Astrocyte (in vitro differentiated cells and primary cell): ENCODE data around the gene UGT1A3.

Source experiments
- EZH2 ChIP-seq: IDR thresholded peaks from 2 replicates; pipeline ENCODE4 v1.6.1; 2012; ENCODE audit warnings: mild to moderate bottlenecking, low read length, inconsistent platforms; ENCODE audit not compliant: insufficient read depth
- TF ChIP-seq, protein P1 (sequence below): IDR thresholded peaks from 2 replicates; pipeline ENCODE4 v1.5.1; 2011; ENCODE audit warnings: low read depth, mild to moderate bottlenecking, inconsistent platforms, low read length, moderate library complexity; ENCODE audit not compliant: insufficient read depth

GRCh38 chr2:233746475-233747282, 17.8 kb downstream of the UGT1A3 start:
- TF ChIP-seq, protein P1, sequence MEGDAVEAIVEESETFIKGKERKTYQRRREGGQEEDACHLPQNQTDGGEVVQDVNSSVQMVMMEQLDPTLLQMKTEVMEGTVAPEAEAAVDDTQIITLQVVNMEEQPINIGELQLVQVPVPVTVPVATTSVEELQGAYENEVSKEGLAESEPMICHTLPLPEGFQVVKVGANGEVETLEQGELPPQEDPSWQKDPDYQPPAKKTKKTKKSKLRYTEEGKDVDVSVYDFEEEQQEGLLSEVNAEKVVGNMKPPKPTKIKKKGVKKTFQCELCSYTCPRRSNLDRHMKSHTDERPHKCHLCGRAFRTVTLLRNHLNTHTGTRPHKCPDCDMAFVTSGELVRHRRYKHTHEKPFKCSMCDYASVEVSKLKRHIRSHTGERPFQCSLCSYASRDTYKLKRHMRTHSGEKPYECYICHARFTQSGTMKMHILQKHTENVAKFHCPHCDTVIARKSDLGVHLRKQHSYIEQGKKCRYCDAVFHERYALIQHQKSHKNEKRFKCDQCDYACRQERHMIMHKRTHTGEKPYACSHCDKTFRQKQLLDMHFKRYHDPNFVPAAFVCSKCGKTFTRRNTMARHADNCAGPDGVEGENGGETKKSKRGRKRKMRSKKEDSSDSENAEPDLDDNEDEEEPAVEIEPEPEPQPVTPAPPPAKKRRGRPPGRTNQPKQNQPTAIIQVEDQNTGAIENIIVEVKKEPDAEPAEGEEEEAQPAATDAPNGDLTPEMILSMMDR, result no peak
- TF ChIP-seq EZH2, result no peak
